GM12872 (cell line): ENCODE measurements around the gene SF3A1.

Experiments
- TF ChIP-seq, protein P1 (sequence below): IDR thresholded peaks from 3 replicates; pipeline ENCODE4 v1.5.1; 2011; ENCODE audit warnings: low read depth, mild to moderate bottlenecking, low read length, moderate library complexity; ENCODE audit not compliant: insufficient read depth

The SF3A1 gene

GRCh38 chr22:30285176-30285845 lies 71.4 kb downstream of the SF3A1 start:
- TF ChIP-seq, protein P1, sequence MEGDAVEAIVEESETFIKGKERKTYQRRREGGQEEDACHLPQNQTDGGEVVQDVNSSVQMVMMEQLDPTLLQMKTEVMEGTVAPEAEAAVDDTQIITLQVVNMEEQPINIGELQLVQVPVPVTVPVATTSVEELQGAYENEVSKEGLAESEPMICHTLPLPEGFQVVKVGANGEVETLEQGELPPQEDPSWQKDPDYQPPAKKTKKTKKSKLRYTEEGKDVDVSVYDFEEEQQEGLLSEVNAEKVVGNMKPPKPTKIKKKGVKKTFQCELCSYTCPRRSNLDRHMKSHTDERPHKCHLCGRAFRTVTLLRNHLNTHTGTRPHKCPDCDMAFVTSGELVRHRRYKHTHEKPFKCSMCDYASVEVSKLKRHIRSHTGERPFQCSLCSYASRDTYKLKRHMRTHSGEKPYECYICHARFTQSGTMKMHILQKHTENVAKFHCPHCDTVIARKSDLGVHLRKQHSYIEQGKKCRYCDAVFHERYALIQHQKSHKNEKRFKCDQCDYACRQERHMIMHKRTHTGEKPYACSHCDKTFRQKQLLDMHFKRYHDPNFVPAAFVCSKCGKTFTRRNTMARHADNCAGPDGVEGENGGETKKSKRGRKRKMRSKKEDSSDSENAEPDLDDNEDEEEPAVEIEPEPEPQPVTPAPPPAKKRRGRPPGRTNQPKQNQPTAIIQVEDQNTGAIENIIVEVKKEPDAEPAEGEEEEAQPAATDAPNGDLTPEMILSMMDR: no peak

- TF ChIP-seq, protein P1: no peak
Observed at GRCh38 chr22:30284666-30285065, 72.0 kb downstream of the SF3A1 start.

GRCh38 chr22:30284172-30284571 lies 72.5 kb downstream of the SF3A1 start:
- TF ChIP-seq, protein P1: no peak

GRCh38 chr22:30283342-30283741 lies 73.4 kb downstream of the SF3A1 start:
- TF ChIP-seq, protein P1: no peak

DNA sequence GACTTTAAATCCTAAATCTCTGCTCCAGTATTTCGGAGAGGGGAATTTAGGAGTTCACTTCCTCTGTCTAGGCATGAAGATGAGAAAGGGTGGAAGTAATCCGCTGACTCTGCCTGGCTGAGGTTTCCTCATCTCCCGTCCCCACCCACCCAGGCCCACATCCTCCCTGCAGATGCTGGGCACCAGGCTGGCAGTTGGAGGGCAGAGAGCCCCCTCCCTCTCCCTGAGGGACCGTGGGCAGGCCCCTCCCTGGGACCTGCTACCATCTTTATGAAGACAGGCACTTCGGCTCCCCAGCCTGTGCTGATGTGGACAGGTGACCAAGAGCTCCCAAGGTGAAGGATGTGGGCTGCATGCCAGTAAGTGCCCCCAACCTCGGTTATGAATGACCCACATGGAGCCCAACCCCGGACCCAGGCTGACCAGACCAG lies 74.1 kb downstream of the SF3A1 start:
- TF ChIP-seq, protein P1: no peak
